Measurements from ENCODE around the gene SOX6.

SOX6 gene

DNA sequence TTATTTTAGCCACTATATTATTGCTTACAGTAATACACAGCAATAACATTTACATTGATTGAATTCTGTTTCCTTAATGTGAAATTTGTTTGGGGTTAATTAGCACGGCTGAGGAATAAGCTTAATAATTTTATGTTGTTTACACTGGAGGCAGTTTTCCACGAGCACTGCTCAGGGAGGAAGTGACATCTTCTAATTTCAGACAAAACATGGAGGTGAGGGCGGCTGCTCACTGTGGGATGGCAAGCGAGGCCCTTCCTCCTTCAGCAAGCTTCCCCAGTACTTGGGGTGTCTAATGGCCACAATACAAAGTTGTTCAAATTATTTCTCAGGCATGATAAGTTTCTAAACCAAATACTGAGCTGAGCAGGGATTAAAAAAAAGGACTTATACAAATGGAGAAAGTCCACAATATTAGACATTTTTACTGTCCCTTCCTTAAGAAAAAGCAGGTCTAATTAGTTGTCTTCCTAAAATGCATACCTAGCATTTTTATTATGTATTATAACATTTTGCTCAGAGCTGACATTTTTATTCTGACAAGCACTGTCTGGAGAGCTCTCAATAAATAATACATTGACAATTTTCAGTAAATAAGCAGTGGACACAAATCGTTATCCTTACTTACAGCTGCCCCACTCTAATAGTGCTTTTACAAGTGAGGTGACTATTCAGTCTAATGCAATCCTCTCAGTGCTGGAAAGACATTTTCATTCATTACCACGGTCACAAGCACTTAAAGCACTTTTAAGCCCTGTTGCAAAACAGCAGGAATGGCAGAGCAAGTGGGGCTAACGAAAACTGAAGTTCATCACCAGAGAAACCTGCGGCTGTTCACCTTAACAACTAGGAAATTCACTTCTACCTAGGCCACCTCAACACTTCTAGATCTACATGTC, 56.2 kb downstream of the SOX6 start:
- H3K27me3 ChIP-seq (ENCODE audit: insufficient read depth, low read depth), result no peaks in the 10 kb centered on the region
- H3K4me2 ChIP-seq, result no peak overlapping the region
- no peaks in the 10 kb centered on the region for H3K4me1 ChIP-seq (ENCODE audit: low read depth, poor library complexity, severe bottlenecking)
- H4K20me1 ChIP-seq (ENCODE audit: insufficient read depth), result no peaks in the 10 kb centered on the region
- H3K36me3 ChIP-seq (ENCODE audit: insufficient read depth), result no peaks in the 10 kb centered on the region
- H3K4me3 ChIP-seq (IDR thresholded peaks at IDR 0.05; ENCODE audit: insufficient read depth, low read depth, low read length), result no peak overlapping the region
- TF ChIP-seq, protein P1, sequence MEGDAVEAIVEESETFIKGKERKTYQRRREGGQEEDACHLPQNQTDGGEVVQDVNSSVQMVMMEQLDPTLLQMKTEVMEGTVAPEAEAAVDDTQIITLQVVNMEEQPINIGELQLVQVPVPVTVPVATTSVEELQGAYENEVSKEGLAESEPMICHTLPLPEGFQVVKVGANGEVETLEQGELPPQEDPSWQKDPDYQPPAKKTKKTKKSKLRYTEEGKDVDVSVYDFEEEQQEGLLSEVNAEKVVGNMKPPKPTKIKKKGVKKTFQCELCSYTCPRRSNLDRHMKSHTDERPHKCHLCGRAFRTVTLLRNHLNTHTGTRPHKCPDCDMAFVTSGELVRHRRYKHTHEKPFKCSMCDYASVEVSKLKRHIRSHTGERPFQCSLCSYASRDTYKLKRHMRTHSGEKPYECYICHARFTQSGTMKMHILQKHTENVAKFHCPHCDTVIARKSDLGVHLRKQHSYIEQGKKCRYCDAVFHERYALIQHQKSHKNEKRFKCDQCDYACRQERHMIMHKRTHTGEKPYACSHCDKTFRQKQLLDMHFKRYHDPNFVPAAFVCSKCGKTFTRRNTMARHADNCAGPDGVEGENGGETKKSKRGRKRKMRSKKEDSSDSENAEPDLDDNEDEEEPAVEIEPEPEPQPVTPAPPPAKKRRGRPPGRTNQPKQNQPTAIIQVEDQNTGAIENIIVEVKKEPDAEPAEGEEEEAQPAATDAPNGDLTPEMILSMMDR (conservative IDR thresholded peaks at IDR 0.05; ENCODE audit: low read depth, low read length), result no peak
- no peak overlapping the region for H3K9ac ChIP-seq
- H3K79me2 ChIP-seq (ENCODE audit: insufficient read depth, low read depth), result no peaks in the 10 kb centered on the region
- no peak overlapping the region for H2AFZ ChIP-seq (ENCODE audit: low read depth)
- H3K27ac ChIP-seq, result no peak overlapping the region

DNA sequence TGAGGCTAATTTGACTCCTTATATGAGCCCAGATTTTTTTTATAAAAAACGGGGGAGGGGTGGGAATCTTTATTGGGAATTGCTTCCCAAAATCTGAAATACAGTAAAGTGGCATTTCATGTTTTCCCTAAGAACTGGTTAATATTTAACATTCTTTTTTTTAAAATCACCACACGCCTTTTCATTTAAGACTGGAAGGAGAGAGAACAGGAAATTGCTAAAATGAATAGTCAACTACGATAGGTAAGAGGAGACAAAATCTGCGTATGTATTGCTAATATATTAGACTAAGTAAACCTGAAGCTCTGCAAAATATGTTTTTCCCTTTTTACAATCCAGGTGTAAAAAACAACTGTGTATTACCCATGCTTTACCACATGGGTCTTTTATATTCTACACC, 57.0 kb downstream of the SOX6 start:
- Histone ChIP-seq H3K27me3 (ENCODE audit: insufficient read depth, low read depth) (no peaks in the 10 kb centered on the region), H3K4me3 (IDR thresholded peaks at IDR 0.05; ENCODE audit: insufficient read depth, low read depth, low read length) (no peak overlapping the region), H3K9ac (no peak overlapping the region), H3K4me2 (no peak overlapping the region), H4K20me1 (ENCODE audit: insufficient read depth) (no peaks in the 10 kb centered on the region), H3K79me2 (ENCODE audit: insufficient read depth, low read depth) (no peaks in the 10 kb centered on the region), H3K4me1 (ENCODE audit: low read depth, poor library complexity, severe bottlenecking) (no peaks in the 10 kb centered on the region), H2AFZ (ENCODE audit: low read depth) (no peak overlapping the region), H3K36me3 (ENCODE audit: insufficient read depth) (no peaks in the 10 kb centered on the region), H3K27ac (no peak overlapping the region)
- TF ChIP-seq, protein P1 (conservative IDR thresholded peaks at IDR 0.05; ENCODE audit: low read depth, low read length), result no peak

DNA sequence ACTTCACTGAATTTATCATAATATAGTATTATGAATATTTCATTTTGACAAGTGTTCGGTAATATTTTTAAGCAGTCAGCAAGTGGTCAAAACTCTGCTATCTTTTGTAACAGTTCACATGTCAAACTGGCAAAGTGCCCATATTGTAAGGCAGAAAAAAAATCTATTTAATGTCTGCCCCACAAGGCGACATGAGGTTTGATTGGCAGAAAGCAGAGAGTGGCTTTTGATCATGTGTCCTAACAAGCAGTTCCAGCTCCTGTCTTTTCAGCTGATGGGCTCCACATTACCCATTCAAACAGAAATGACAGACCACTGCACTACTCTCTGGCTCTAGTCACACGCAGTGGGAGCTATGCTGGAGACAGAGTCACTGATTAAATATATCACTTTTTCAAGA, 59.0 kb downstream of the SOX6 start:
- Histone ChIP-seq H3K9ac (no peak overlapping the region), H3K27ac (no peak overlapping the region), H3K4me1 (ENCODE audit: low read depth, poor library complexity, severe bottlenecking) (no peaks in the 10 kb centered on the region), H4K20me1 (ENCODE audit: insufficient read depth) (no peaks in the 10 kb centered on the region), H3K36me3 (ENCODE audit: insufficient read depth) (no peaks in the 10 kb centered on the region), H3K4me2 (no peak overlapping the region), H3K79me2 (ENCODE audit: insufficient read depth, low read depth) (no peaks in the 10 kb centered on the region), H3K4me3 (IDR thresholded peaks at IDR 0.05; ENCODE audit: insufficient read depth, low read depth, low read length) (no peak overlapping the region), H2AFZ (ENCODE audit: low read depth) (no peak overlapping the region), H3K27me3 (ENCODE audit: insufficient read depth, low read depth) (no peaks in the 10 kb centered on the region)
- TF ChIP-seq, protein P1 (conservative IDR thresholded peaks at IDR 0.05; ENCODE audit: low read depth, low read length), result no peak

DNA sequence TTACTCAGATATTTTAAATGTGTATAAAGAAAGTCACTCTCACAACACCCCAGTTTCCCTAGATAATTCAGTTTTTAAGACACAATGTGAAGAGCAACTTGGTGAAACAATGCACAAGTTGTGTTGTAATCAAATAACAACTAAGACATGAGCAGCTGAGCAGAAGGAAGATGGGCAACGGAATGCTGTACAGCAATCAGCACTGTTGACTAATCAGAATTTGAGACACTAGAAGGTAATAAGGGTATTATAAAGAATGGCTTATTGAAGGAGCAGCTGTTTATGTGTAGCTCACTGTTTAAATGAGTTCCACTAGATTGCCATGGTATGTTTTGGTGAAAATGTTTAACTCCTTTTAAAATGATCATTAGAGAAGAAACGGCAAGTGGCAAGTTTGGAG, 60.1 kb downstream of the SOX6 start:
- Histone ChIP-seq H3K79me2 (ENCODE audit: insufficient read depth, low read depth) (no peaks in the 10 kb centered on the region), H2AFZ (ENCODE audit: low read depth) (no peak overlapping the region), H3K4me2 (no peak overlapping the region), H3K27me3 (ENCODE audit: insufficient read depth, low read depth) (no peaks in the 10 kb centered on the region), H3K4me3 (IDR thresholded peaks at IDR 0.05; ENCODE audit: insufficient read depth, low read depth, low read length) (no peak overlapping the region), H3K4me1 (ENCODE audit: low read depth, poor library complexity, severe bottlenecking) (no peaks in the 10 kb centered on the region), H3K27ac (no peak overlapping the region), H3K9ac (no peak overlapping the region), H3K36me3 (ENCODE audit: insufficient read depth) (no peaks in the 10 kb centered on the region), H4K20me1 (ENCODE audit: insufficient read depth) (no peaks in the 10 kb centered on the region)
- TF ChIP-seq, protein P1 (conservative IDR thresholded peaks at IDR 0.05; ENCODE audit: low read depth, low read length), result no peak
